ENCODE results near the gene DNAJA3.
A peak's percentile ranks its signal among the peaks of the same experiment; 100 is the strongest.

Gene DNAJA3

DNA sequence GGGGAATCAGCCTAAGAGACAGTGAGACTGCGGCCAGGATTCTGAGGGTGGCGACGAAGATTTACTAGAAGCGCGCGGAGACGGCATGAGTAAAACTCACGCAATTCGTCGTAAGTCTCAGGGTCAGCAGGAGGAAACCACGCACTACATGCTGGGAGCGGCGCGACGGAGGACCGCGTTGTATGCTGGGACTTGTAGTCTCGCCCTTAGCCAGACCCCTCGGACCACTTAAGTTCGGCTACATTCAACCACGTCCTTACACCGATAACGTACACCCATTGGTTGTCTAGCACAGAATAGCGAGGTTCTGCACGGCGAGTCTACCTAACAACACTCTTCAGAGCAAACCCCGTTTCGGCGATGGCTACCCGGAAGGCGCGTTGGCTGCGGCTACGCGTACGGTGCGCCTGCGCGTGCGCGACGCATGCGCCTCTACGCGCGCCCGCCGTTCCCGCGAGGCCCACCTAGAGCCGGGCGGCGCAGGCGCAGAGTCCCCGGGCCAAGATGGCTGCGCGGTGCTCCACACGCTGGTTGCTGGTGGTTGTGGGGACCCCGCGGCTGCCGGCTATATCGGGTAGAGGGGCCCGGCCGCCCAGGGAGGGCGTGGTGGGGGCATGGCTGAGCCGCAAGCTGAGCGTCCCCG is at the start of gene DNAJA3:
Gene DNAJA3, plus strand, starts transcription at position 491 of the 643 bp plus-strand sequence. Its CDS starts 14 bp downstream, at position 505.
- peak; percentile 59 for DNase-seq

- DNase-seq: no peak
Measured at GRCh38 chr16:4376126-4376892, 49.4 kb upstream of the DNAJA3 start.

- DNase-seq: no peak
Measured at GRCh38 chr16:4376893-4377572, 48.6 kb upstream of the DNAJA3 start.

DNA sequence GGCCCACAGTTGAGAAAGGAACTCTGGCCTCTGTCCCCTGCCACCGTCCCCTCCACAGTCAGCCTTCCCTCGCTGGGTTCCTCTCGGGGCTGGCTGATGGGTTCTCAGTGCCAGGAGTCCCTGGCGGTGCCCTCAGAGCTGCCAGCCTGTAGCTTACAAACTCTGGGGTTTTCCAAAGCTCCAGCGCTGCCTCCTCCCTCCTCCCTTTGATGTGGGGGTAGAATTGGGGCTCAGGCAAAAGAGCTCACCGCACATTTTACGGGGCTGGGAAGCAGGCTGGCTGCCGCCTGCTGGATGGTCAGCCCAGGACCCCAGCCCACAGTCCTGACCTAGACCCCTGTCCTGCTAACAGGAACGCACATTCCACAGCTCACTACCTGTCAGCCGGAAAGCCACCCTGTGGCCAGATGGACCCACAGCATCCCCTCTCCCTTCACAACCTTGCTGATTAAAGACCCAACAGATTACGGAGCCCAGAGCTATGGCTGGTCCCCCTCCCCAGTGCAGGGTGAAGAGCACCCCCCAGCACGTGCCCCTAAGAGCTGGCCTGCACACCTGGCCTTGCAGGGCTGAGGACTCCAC is 48.0 kb upstream of the DNAJA3 start:
- no peak for DNase-seq

- DNase-seq: no peak
Measured at GRCh38 chr16:4378161-4378666, 47.5 kb upstream of the DNAJA3 start.

- DNase-seq: no peak
Measured at GRCh38 chr16:4378999-4379690, 46.5 kb upstream of the DNAJA3 start.

DNA sequence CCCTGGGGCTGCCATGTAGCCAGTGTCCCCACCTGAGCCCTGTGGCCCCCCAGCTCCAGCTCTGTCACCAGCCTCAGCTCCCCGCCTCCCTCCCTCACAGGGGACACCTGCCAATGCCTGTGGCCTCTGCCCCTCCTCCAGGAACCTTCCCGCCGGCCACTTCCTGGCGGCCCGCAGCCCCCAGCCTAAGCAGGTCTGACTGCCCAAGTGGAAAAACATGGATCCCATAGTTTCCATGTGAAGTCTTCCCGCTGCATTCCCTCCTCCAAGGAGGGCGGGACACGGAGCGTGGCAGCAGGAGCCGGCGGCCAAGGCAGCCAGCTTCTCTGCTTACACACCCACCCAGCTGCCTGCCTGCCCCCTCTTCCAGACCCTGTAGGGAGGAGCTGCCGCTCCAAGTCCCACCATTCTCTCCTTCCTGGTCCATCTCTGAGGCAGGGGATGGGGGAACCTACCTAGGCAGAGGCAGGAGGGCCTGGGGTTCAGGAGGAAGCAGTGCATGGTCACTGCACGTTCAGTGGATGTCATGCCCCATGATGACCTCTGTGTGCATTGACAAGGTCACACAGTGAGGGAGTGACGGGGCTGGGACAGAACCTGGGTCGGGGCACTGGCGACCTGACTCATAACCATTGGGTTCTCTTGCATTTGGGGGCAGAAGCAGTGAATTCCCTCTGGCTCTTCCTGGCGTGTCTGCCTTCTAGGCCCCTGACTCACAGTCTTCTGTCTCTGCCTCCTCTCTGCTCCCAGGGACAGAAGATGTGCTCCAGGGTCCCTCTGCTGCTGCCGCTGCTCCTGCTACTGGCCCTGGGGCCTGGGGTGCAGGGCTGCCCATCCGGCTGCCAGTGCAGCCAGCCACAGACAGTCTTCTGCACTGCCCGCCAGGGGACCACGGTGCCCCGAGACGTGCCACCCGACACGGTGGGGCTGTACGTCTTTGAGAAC is 45.3 kb upstream of the DNAJA3 start:
- DNase-seq: no peak

- no peak for DNase-seq
Measured at GRCh38 chr16:4381072-4381934, 44.4 kb upstream of the DNAJA3 start.

- DNase-seq: no peak
Measured at GRCh38 chr16:4381935-4382794, 43.5 kb upstream of the DNAJA3 start.

- no peak for DNase-seq
Measured at GRCh38 chr16:4382795-4383357, 42.8 kb upstream of the DNAJA3 start.

DNA sequence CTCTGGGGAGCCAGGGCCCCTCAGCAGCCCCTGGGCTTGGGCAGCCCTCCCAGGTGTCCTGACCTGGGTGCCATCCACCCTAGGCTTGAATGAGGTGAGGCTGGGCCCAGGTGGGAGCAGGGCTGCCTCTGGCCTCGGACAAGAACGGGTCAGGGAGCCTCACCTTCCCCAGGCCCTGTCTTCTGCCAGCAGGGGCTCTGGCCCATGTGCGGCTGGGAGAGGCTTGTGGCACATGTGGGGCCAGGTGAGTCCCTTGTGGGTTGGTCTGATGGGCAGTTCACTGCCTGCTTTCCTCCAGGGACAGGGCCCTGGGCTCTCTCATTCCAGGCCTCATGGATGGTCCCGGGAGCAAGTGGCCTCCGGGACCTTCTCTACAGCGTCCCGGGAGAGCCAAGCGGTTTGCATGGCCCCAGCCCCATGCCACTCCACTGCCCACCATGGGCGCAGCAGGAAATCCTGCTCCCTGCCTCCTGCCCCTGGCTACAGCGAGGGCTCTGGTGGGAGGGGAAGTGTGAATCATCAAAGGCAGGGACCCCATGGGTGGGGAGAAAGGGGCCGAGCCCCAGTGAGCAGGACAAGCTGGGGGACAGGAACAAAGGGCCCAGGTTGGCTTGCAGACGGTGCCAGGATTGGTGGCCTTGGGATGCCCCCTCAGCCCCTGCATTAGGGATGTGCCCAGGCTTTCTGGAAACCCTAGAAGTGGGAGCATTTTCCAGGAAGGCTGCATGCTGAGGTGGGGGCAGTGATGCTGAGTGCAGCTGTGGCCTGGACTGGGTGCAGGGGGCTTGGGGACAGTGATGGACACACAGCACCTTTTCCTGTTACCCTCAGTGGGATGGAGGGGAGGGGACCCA is 41.9 kb upstream of the DNAJA3 start:
- no peak for DNase-seq

GRCh38 chr16:4384509-4384942 is 41.1 kb upstream of the DNAJA3 start:
- no peak for DNase-seq

GRCh38 chr16:4385066-4385788 is 40.4 kb upstream of the DNAJA3 start:
- no peak for DNase-seq

GRCh38 chr16:4385789-4386450 is 39.7 kb upstream of the DNAJA3 start:
- DNase-seq: no peak

DNA sequence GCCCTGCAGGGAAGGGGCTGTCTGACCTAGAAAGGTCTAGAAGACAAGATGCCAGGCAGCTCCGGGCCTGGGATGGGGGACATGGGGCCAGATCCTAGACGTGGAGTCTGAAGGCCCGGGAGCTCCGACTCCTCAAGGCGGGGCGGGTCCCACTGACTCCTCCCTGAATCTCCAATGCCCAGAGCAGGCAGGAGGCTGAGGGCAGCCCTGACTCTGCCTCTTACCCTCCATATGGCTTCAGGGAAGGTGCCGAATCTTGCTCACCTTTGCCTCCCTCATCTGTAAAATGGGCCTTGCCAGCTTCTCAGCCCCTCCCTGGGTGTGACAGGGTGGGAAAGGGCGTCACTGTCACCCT is 39.2 kb upstream of the DNAJA3 start:
- no peak for DNase-seq

DNA sequence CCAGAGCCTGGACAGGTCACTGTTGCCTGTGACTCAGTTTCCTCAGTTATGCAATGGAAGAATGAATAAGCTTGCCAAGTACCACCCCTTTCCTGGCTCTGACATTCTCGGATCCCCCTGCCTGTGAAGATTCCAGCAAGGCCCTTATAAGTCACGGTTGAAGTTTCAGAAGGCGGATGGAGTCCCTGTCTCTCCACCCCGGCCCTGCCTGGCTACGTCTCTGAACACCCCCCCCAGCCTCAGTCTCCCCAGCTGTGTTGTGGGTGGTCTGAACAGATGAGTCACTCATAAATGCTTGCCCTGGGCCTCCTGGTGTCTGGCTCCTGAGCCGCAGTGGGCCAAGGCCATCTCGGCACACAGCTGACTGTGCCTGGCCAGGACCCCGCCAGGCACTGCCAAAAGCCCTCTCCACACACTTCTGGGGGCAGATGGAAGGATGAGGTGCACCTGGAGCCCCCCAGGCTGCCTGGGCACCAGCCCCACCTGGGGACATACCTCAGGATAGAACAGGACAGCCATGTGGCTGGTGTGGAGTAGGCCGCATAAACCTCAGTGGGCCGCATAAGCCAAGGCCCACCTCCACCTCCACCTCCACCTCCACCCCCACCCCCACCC is 38.6 kb upstream of the DNAJA3 start:
- no peak for DNase-seq
